ENCODE measurements around the gene STAU1.
"Not testable (repeated sequence)": the region's sequence is repeated elsewhere in the genome, so short reads cannot be mapped to it uniquely, and the experiment has no call there.

The STAU1 gene, protein sequence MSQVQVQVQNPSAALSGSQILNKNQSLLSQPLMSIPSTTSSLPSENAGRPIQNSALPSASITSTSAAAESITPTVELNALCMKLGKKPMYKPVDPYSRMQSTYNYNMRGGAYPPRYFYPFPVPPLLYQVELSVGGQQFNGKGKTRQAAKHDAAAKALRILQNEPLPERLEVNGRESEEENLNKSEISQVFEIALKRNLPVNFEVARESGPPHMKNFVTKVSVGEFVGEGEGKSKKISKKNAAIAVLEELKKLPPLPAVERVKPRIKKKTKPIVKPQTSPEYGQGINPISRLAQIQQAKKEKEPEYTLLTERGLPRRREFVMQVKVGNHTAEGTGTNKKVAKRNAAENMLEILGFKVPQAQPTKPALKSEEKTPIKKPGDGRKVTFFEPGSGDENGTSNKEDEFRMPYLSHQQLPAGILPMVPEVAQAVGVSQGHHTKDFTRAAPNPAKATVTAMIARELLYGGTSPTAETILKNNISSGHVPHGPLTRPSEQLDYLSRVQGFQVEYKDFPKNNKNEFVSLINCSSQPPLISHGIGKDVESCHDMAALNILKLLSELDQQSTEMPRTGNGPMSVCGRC

DNA sequence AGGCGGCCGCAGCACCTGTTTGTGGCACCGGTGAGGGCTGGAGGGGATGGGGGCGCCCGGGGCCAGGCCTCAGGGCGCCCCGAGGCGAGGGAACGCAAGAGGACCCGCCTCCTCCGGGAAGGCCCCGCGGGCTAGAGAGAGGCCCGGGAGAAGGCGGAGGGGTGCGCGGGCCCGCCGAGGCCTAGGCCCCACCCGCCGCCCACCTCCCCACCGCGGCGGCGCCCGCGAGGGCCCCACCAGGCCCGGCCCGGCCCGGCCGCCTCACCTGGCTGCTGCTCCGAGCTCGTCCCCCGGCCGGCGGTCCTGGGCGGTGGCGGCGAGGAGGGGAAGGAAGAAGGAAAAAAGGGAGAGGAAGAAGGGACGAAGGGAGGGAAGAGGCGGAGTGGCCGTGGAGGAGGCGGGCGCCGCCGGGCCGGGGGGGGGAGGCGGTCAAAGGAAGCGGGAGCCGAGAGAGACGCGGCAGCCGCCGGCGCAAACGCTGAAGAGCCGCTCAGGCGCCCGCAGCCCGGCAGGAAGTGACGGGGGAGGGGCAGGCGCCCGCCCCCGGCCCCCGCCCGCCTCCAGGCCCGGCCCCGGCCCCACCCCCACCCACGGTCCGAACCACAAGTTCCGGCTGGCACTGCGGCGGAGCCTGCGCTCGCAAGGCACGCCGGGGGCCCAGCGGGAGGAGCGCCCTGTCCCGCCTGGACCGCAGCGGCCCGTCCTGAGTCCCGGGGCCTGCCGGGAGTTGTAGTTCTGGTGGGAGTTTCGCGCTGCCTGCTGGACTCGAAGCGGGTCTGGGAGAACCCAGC lies at the start of gene STAU1:
TSS of gene STAU1 (minus strand) at position 484 of the 791 bp plus-strand sequence. CDS start 22,133 bp downstream, outside the sequence.
- peak; percentile 96 for DNase-seq

DNA sequence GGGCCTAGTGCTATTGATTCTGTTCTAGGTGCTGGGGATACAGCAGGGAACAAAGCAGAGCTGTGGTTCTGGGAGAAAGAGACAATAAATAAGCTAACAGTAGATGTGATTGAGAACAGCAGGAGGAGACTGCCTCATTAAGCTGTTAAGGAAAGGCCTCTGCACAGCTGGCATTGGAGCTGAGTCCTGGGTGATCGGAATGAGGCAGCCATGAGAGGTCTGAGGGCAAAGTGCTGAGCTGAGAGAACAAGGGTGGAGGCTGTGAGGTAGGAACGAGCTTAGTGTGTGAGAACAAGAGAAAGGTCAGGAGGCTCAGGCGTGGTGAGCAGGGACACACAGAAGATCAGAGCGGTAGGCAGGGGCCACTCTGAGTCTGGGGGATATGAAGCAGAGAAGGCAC lies 49.4 kb upstream of the STAU1 start:
- no peak for DNase-seq

DNA sequence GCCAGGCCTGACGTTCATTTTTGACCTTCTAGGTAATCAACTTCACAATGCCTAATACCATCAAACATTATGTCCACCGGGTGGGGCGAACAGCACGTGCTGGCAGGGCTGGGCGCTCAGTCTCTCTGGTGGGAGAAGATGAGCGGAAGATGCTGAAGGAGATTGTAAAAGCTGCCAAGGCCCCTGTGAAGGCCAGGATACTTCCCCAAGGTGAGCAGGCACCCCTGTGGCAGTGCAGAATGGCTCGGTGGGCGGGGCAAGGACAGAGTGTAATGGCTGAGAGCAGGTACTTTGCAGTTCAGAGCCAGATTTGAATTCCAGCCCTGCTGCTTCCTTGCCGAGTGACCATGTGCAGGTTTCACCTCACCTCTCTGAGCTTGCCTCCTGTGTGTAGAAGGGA lies 48.2 kb upstream of the STAU1 start:
- no peak for DNase-seq

DNA sequence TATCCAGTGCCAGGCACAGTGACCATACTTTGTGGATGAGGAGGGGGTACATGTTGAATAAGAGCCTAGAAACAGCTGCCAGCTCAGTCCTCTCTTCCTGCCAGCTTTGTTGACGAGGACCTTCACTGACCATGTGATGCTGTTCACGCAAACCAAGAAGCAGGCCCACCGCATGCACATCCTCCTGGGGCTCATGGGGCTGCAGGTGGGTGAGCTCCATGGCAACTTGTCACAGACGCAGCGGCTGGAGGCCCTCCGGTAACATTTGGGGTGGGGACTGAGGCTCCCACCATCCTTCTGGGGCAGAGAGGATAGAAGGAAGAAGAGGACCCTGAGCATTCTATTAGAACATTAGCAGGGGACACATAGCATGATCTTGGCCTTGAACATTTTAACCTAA lies 46.7 kb upstream of the STAU1 start:
- no peak for DNase-seq

DNA sequence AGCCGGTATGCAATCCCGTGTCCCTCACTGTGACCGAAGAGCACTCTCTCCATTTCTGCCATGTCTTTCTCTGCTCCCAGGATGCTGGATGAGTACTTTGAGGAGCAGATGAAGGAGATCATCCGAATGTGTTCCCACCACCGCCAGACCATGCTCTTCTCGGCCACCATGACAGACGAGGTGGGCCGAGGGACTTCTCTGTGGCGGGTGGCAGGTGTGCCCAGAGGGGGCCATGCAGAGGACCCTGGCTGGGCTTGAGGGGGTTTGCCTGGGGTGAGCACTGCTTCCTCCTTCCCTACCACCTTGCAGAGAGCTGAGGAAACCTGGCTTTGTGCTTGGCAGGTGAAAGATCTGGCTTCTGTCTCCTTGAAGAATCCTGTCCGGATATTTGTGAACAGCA lies 45.1 kb upstream of the STAU1 start:
- DNase-seq = no peak

DNA sequence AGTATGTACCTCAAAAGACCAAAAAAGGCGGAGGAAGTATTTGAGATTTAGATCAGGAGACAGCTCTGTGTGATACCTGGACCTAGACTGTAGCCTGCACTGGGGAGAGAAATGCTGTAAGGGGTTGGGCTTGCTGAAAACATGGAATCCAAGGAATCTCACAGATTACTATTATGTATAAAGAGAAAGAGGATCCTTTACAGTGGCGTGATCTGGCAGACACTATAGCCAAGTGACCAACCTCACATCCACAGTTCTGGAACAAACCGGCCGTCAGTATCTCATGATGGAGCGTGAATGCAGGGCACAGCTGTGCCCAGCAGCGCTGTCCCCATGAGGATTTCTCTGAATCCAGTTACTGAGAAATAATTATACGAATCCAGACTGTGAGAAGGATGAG lies 43.3 kb upstream of the STAU1 start:
- DNase-seq = no peak

DNA sequence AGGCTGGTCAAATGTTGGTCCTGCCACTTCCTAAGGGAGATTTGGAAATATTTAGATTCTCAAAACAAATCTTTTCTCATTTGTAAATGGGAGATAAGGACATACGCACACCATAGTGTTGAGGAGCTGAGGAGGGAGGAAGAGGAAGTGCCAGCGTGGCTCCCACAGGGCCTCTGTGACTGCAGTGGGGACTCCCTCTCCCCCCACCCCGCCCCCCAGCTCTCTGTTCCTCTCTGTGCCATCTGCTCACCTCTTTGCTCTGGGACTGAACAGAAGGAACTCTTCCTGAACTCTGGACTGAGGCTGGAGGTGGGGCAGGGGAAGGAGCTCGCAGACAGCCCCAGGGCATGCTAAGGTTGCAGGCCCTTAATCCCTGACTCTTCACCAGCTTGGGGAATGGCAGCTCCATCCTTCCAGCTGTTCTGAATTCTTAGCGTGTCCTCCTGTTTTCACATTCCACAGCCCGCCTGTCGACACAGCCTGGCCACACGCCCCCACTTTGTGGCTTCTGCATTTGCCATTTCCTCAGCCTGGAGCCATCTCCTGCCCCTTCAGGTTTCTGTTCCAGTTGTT lies 42.5 kb upstream of the STAU1 start:
- DNase-seq = no peak

DNA sequence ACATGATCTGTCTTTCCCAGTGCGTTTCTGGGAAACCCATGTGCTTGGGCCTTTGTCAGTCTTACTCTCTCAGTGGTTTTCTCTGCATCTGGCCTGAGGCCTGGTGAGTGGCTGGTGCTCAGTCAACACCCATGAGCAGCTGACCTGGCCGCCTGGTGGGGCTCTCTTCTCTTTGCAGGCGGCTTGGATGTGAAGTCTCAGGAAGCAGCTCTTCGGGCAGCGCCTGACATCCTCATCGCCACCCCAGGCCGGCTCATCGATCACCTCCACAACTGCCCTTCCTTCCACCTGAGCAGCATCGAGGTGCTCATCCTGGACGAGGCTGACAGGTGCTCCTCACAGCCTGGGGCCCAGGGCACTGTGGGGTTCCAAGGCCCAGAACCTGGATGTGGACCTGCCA lies 41.9 kb upstream of the STAU1 start:
- DNase-seq = no peak

DNA sequence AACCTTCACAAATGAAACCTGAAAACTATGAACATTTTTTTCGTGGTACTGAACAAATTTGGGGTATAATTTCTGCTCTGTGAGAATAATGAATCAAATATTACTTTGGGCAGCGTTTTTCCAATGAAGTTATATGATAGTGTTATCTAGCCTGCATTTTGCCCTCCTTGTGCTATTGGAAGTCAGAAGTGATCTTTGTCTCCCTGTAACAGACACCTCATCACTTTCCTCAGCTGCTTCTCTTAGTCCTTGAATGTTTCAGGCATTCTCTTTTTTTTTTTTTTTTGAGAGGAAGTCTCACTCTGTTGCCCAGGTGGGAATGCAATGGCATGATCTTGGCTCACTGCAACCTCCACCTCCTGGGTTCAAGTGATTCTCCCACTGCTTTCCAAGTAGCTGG lies 41.2 kb upstream of the STAU1 start:
- DNase-seq = no peak

DNA sequence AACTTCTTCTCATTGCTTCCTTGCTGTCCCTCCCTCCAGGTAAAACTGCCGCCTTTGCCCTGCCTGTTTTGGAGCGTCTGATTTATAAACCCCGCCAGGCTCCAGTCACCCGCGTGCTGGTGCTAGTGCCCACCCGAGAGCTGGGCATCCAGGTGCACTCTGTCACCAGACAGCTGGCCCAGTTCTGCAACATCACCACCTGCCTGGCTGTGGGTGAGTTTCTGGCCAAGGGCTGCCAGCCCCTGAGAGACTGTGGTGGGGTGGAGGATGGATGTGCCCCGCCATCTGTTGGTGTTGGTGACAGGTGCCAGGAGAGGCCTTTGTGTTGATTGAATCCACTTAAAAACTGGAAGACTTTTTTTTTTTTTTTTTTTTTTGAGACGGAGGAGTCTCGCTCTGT lies 40.5 kb upstream of the STAU1 start:
- no peak for DNase-seq

DNA sequence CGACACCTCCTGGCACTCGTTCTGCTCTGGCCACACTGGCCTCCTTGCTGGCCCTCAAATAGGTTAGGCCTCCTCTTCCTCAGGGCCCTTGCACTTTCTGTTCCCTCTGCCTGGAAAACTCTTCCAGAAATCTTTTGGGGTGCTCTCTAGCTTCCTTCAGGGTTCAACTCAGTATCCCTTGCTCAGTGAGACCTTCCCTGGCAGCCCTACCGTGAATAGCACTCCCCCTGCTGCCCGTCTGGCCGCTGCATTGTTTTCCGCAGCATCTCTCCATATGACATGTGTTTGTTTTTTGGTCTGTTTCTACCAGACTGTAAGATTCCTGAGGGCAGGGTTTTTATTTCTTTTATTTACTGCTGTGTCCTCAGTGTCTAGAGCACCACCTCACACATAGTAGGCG lies 37.8 kb upstream of the STAU1 start:
- DNase-seq = no peak

DNA sequence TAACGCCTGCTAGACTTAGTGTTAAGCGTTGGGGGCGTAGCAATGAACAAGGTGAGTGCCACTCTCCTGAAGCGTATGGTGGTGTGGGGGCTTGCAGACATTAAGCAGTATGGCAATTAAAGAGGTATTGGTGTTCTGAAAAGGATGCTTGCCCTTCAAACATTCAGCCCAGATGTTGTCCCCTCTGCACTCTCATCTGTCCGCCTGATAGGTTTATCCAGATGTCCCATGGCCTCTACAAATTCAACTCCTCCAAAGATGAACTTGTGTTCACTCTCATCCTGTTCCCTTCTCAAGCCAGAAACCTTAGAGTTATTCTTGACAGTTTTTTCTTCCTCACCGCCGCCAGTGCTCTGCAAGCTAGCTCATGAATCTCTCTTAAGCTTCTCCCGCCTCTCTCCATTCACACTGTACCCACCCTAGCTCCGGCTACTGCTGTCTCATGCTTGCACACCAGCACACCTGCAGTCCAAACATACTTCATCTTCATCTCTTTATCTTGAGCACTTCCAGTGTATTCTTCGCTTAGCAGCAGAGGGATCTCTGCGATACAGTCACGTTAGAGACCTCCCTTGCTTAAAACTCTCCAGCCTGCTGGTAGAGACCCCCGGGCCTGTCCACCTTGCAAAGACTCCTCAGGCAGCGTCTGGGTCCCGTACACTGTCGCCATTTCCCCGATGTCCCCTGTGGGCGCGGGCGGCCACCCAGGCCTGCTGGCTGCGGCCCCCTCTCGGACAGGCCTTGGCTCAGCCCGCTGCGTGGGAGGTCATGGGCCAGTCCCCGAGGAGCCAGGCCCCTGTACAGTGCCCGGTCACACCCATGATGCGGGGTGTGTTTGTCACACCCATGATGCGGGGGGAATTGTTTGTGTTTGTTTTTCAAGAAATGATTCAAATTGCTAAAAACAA lies 32.0 kb upstream of the STAU1 start:
- DNase-seq = no peak

DNA sequence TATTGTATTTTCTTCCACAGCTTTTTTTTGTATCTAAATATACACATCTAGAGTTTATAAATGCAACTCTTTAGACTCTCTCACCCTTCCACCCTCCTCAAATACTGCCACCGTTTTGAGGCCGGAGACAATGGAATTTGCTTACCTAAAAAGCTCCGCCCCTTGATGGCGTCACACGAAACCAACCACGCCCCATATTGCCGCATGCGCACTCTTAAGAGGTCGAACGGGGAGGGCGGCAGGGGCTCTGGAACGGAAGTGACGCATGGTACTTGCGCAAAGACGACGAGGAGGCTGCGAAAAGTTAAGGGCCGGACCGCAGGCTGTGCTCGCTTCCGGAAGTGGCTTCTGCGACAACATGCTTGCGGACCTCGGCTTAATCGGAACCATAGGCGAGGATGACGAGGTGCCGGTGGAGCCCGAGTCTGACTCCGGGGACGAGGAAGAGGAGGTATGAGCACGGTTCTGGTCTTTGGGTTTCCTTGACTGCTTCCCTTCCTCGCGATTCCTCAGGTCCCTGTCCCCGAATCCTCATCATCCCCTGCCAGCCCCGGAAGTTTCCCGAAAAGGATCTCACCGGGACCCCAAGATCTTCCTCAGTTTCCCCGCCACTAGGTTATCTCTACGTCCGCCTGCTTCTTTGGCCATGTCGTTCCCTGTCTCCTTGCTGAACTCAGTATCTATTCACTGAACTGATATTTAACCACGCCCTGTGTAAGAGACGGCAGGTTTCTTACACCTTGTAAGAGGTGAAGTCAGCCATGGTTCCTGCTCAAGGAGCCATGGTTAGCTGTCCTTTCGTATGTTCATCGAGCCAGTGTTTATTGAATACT lies 31.2 kb upstream of the STAU1 start, which contains the start of gene DDX27:
TSS of gene DDX27 (plus strand) at position 326 of the 833 bp plus-strand sequence. CDS start at position 359, 33 bp downstream.
- peak; percentile 98 for DNase-seq

DNA sequence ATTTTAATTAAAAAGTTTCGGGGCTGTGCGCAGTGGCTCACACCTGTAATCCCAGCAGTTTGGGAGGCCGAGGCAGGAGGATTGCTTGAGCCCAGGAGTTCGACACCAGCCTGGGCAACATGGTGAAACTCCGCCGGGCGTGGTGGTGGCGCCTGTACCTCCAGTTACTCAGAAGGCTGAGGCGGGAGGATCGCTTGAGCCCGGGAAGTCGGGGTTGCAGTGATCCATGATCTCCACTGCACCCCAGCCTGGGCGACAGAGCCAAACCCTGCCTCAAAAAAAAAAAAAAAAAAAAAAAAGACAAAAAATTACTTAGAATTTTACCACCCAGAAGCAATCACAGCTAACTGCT lies 30.6 kb upstream of the STAU1 start:
- DNase-seq = not testable (repeated sequence)

DNA sequence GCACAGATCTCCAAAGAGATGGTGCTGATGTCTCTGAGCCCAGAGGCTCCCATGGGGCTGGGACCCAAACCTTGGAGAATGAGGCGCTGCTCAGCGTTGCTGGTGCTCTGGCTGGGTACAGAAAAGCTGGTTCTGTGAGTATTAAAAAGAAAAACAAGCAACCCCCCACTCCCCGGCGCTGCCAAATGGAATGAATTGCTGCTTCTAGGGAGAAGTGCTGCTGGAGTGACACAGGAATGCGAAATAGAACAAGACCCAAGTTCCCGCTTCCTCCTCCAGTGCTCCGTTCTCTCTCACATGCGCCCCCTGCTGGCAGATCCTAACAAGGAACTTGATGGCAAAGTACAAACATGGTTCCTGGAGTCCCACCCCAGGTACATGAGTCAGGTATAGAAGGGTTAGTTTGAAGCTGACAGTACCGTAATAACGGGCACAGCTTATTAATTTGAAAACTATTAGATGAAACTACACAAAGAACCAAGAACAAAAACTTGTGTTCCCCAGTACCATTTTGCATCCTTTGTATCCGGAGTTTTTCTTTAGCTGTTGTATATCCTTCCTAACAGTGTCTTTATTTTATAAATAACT lies 29.0 kb upstream of the STAU1 start:
- peak; percentile 85 for DNase-seq

DNA sequence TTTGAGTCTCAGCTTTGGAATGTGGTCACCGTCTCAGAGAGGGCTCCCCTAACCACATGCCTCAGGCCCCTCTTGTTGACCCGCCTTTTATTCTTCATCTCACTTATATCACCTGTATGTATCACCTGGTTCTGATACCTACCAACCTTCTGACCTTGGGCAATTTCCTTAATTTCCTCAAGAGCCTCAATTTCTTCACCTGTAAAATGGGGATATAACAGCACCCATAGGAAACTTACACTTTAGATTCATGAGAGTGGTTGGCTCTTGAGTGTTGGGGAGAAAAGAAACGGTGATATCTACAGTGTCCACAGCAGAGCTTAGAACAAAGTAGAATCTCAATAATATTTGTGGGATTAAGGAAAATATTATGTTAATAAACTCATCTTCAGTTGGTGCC lies 27.1 kb upstream of the STAU1 start:
- DNase-seq = no peak

DNA sequence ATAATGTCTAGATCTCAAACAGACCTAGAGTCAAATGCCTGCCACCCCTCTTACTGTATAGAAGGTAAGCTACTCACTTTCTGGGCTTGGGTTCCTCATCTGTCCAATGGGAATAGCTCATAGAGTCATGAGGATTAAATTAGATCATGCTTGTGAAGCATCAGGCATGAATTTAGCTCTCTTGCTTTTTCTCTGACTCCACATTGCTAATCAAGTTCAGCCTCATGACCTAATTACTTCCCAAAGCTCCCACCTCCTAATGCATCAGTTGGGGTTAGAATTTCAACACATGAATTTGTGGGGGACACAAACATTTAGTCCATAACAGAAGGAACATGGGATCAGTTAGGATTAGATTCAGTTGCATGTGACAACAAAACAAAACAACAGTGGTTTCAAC lies 26.4 kb upstream of the STAU1 start:
- no peak for DNase-seq

DNA sequence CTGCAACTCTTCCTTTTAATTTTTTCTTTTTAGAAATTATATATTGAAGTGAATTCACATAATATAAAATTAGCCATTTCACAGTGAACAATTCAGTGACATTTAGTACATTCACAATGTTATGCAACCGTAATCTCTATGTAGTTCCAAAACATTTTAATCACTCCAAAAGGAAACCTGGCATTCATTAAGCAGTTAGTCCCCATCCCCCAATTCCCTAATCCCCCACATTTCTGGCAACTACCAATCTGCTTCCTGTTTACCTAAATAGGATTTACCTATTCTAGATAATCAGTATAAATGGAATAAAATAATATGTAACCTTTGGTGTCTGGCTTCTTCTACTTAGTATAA lies 22.6 kb upstream of the STAU1 start:
- DNase-seq = no peak

DNA sequence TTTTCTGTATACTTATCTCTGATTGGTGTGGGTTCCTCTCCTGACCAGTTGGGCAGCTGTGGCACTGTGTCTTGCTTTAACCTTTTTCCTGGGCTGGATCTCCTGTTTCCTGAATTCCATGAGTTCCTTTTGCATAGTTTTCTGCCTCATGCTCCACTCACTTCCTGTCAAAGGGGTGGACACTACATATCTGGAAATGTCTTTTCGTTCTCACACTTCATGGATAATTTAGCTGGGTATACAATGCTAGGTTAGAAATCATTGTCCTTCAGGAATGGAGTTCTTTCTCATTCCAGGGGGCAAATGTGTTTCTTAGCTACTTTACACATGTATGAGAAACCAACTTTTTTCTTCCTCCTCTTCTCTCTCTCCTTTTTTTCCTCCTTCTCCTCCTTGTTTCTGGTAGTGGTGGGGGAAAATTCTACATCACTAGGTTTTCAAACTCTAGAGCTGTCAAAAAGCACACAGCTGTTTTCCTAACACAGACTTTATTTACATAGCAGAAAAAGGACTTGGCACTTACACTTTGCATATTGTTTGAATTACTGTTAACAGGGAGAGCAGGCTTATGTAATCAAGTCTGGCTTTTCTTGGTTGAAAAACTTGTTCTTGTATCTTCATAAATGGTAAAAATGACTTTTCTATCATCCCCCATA lies 22.1 kb upstream of the STAU1 start:
- DNase-seq = no peak

DNA sequence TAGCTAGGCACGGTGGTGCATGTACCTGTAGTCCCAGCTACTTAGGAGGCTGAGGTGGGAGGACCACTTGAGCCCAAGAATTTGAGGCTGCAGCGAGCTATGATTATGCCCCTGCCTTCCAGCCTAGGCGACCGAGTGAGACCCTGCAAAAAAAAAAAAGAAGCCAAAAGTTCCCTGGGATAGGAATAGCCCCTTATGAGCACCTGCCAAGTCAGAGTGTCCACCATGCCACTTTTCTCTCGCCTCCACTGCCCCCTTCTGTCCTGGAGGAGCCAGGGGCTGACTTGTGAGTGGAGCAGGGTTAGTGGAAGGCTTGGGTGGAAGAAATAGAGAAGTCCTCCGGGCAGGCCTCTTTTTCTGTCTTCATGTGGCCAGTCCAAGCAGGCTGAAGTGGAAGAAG lies 18.9 kb upstream of the STAU1 start:
- DNase-seq = no peak

DNA sequence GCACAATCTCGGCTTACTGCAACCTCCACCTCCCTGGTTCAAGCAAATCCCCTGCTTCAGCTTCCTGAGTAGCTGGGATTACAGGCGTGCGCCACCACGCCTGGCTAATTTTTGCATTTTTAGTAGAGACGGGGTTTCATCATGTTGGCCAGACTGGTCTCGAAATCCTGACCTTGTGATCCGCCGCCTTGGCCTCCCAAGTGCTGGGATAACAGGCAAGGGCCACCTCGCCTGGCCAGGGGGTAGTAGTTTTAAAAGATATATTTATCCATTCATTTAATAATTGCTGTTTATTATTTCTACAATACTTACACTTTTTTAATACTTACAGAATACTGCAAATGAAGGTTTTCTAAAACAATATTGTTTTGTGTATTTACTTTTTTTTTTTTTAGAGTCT lies 15.6 kb upstream of the STAU1 start:
- no peak for DNase-seq

Data from COR-L47 (cell line).